SK-N-SH (cell line): ENCODE data around the gene SYPL2. TPM values are rescaled to one million over a fixed set of nuclear protein-coding genes. Genes with fewer than 3 reads are reported as not detected.
A peak's percentile ranks its signal among the peaks of the same experiment; 100 is the strongest.

Experiments
- CTCF ChIA-PET: fragments of 300-600, 350-600 bp; formaldehyde crosslinking; extraction: SDS; loops from one replicate; lab custom pipeline; 2021; lab: Yijun Ruan, JAX
- POLR2A ChIA-PET: fragments of 350-600 bp; sonication (Branson Sonifier 250); formaldehyde crosslinking; extraction: SDS; loops from one replicate; lab custom pipeline; 2020; ENCODE audit warnings: antibody characterized with exemption, inconsistent platforms; lab: Yijun Ruan, JAX
- DNase-seq: peaks from one replicate; pipeline ENCODE4 v3.0.0; 2012
- H2AFZ ChIP-seq: fragments of 200-600 bp; sonication (generic); 2 replicates; pipeline ENCODE4 v1.8.1; 2016; ENCODE audit warnings: antibody characterized with exemption, mild to moderate bottlenecking, low read depth
- H3F3A ChIP-seq: fragments of 200-600 bp; sonication (generic); replicated peaks from 2 replicates; pipeline ENCODE3; 2016; ENCODE audit warnings: antibody characterized with exemption, mild to moderate bottlenecking; ENCODE audit not compliant: insufficient read depth
- H3K27ac ChIP-seq, 2 experiments: fragments of 200-500 bp in 1 of 2; fragments of 200-600 bp in 1 of 2; sonication (Bioruptor generic) in 1 of 2; sonication (generic), shearing (Covaris generic) in 1 of 2; 2 replicates each; pipeline versions ENCODE4 v1.5.1 to v1.6.1; 2014 to 2016; ENCODE audit warnings: low read depth in 2 of 2, inconsistent platforms in 1 of 2, low read length in 1 of 2, mild to moderate bottlenecking in 1 of 2, mixed read lengths in 1 of 2
- H3K27me3 ChIP-seq: fragments of 200-600 bp; sonication (generic), shearing (Covaris generic); 2 replicates; pipeline ENCODE4 v1.6.1; 2016; ENCODE audit warnings: mixed run types; ENCODE audit not compliant: insufficient read depth
- H3K36me3 ChIP-seq, 2 experiments: fragments of 200-500 bp in 1 of 2; fragments of 200-600 bp in 1 of 2; sonication (Bioruptor generic) in 1 of 2; sonication (generic) in 1 of 2; replicated peaks in 1 of 2; 2 replicates each; pipeline versions ENCODE3 to v1.5.1; 2014 to 2016; ENCODE audit warnings: low read length in 1 of 2, mild to moderate bottlenecking in 1 of 2; ENCODE audit not compliant: insufficient read depth in 2 of 2, control insufficient read depth in 1 of 2
- H3K4me1 ChIP-seq, 2 experiments: fragments of 200-500 bp in 1 of 2; fragments of 200-600 bp in 1 of 2; sonication (Bioruptor generic) in 1 of 2; sonication (generic), shearing (Covaris generic) in 1 of 2; 2 replicates each; pipeline versions ENCODE4 v1.5.1 to v1.6.1; 2014 to 2016; ENCODE audit warnings: low read depth in 1 of 2, low read length in 1 of 2, mixed run types in 1 of 2; ENCODE audit not compliant: insufficient read depth in 2 of 2, control insufficient read depth in 1 of 2
- H3K4me2 ChIP-seq: fragments of 200-600 bp; sonication (generic), shearing (Covaris generic); 2 replicates; pipeline ENCODE4 v1.6.1; 2017; ENCODE audit warnings: mixed run types
- H3K4me3 ChIP-seq, 2 experiments: fragments of 200-500 bp in 1 of 2; fragments of 200-600 bp in 1 of 2; sonication (Bioruptor generic) in 1 of 2; sonication (generic), shearing (Covaris generic) in 1 of 2; 2 replicates each; pipeline versions ENCODE4 v1.5.1 to v1.8.1; 2014 to 2016; ENCODE audit warnings: low read depth in 2 of 2, inconsistent platforms in 1 of 2, low read length in 1 of 2, mild to moderate bottlenecking in 1 of 2, mixed read lengths in 1 of 2, moderate library complexity in 1 of 2
- H3K79me2 ChIP-seq: fragments of 200-600 bp; sonication (generic); 2 replicates; pipeline ENCODE4 v1.8.1; 2017; ENCODE audit warnings: mild to moderate bottlenecking; ENCODE audit not compliant: insufficient read depth
- H3K9ac ChIP-seq: fragments of 200-600 bp; sonication (generic); 2 replicates; pipeline ENCODE4 v1.6.1; 2017; ENCODE audit warnings: mixed run types
- H3K9me2 ChIP-seq: fragments of 200-600 bp; sonication (generic); 2 replicates; pipeline ENCODE4 v1.6.1; 2017; ENCODE audit warnings: mixed run types
- H3K9me3 ChIP-seq: fragments of 200-600 bp; sonication (generic); 2 replicates; pipeline ENCODE4 v1.6.1; 2017; ENCODE audit warnings: mixed run types, mild to moderate bottlenecking, moderate library complexity
- H4K20me1 ChIP-seq: fragments of 200-600 bp; sonication (generic); 2 replicates; pipeline ENCODE4 v1.6.1; 2017; ENCODE audit warnings: mild to moderate bottlenecking, mixed run types; ENCODE audit not compliant: insufficient read depth
- CTCF ChIP-seq: fragments of 200-600 bp; sonication (generic); IDR thresholded peaks from 2 replicates; pipeline ENCODE4 v1.6.1; 2017; ENCODE audit warnings: antibody characterized with exemption, mild to moderate bottlenecking, moderate library complexity
- EP300 ChIP-seq, 2 experiments: IDR thresholded peaks; 2 replicates each; pipeline versions ENCODE4 v1.4.0 to v1.6.1; 2012; ENCODE audit warnings: borderline replicate concordance in 1 of 2, low read depth in 1 of 2, low read length in 1 of 2
- EZH2phosphoT487 ChIP-seq: fragments of 200-600 bp; sonication (generic); IDR thresholded peaks from 2 replicates; pipeline ENCODE4 v1.6.1; 2017; ENCODE audit warnings: low read depth, mixed run types, mild to moderate bottlenecking, antibody characterized with exemption, moderate library complexity, borderline replicate concordance
- FOXM1 ChIP-seq: IDR thresholded peaks from 2 replicates; pipeline ENCODE4 v1.4.0; 2012; ENCODE audit warnings: low read depth, mild to moderate bottlenecking
- GATA2 ChIP-seq: sonication (generic); formaldehyde crosslinking; IDR thresholded peaks from 2 replicates; pipeline ENCODE4 v1.5.0; 2020; ENCODE audit warnings: mild to moderate bottlenecking, missing genetic modification reagents
- JUND ChIP-seq: IDR thresholded peaks from 2 replicates; pipeline ENCODE4 v1.4.0; 2012
- MEF2A ChIP-seq: IDR thresholded peaks from 2 replicates; pipeline ENCODE4 v1.4.0; 2012; ENCODE audit warnings: low read depth, borderline replicate concordance
- POLR2AphosphoS5 ChIP-seq: IDR thresholded peaks from 2 replicates; pipeline ENCODE4 v1.6.1; 2012; ENCODE audit warnings: low read depth, low read length
- RCOR1 ChIP-seq: fragments of 150-350 bp; IDR thresholded peaks from 2 replicates; pipeline ENCODE4 v1.6.1; 2017; ENCODE audit warnings: antibody characterized with exemption, low read length
- RFX5 ChIP-seq: IDR thresholded peaks from 2 replicates; pipeline ENCODE4 v1.6.1; 2012; ENCODE audit warnings: mild to moderate bottlenecking, improper control_type of control experiment, low read length
- SIN3A ChIP-seq: IDR thresholded peaks from 2 replicates; pipeline ENCODE4 v1.6.1; 2012; ENCODE audit warnings: low read depth, mild to moderate bottlenecking, low read length, moderate library complexity, borderline replicate concordance
- SMC3 ChIP-seq: IDR thresholded peaks from 2 replicates; pipeline ENCODE4 v1.6.1; 2012; ENCODE audit warnings: low read depth, low read length, improper control_type of control experiment
- TCF12 ChIP-seq: IDR thresholded peaks from 2 replicates; pipeline ENCODE4 v1.4.0; 2012
- USF1 ChIP-seq: IDR thresholded peaks from 2 replicates; pipeline ENCODE4 v1.4.0; 2012; ENCODE audit warnings: low read depth, borderline replicate concordance
- USF2 ChIP-seq: fragments of 150-350 bp; IDR thresholded peaks from 2 replicates; pipeline ENCODE4 v1.6.1; 2017; ENCODE audit warnings: antibody characterized with exemption, low read length, low read depth, borderline replicate concordance
- YY1 ChIP-seq: IDR thresholded peaks from 2 replicates; pipeline ENCODE4 v1.4.0; 2012; ENCODE audit warnings: low read depth, mild to moderate bottlenecking
- ZBTB33 ChIP-seq: IDR thresholded peaks from 2 replicates; pipeline ENCODE4 v1.4.0; 2012; ENCODE audit warnings: low read depth, borderline replicate concordance
- WGBS: methylation state at CpG from one replicate; pipeline ENCODE4 v1.1.6; 2017; ENCODE audit warnings: low lambda C conversion rate; 5-methylcytosine and 5-hydroxymethylcytosine counted together
- polyA plus RNA-seq, 3 experiments: library from polyadenylated mRNA; depleted of rRNA; stranded (reverse); fragments of >200 nt; gene quantifications; 2 replicates each; pipeline ENCODE4 v1.2.3, GENCODE V29; 2012

Gene SYPL2
- polyA plus RNA-seq, 1 of the 3 experiments (the other 2 are of a cell fraction), result 0.03 TPM

- TF ChIP-seq POLR2AphosphoS5, result peak; percentile 87
These were observed 39.8 kb upstream of the SYPL2 start, which contains the start of gene PSMA5 (continued) for GRCh38 chr1:109426281-109427170.

GRCh38 chr1:109427171-109427467, 39.2 kb upstream of the SYPL2 start:
- POLR2A ChIA-PET, result interaction anchor here (0.7 kb wide), 1 partner anchor 144 kb away, joined by 3 read pairs; the partner anchor contains the start of gene PSRC1
- Histone ChIP-seq H2AFZ (peak overlapping the region; percentile 81), H4K20me1 (peaks cover 27% of the 10 kb centered on the region), H3K27me3 (no peaks in the 10 kb centered on the region), H3K4me1 (peaks cover 4 to 13% of the 10 kb centered on the region in 2 experiments; a peak in 3 of 4 replicates), H3K79me2 (peaks cover 53% of the 10 kb centered on the region), H3K9me3 (no peaks in the 10 kb centered on the region), H3K9ac (peak overlapping the region; percentile 78), H3K4me2 (peak overlapping the region; percentile 86), H3K9me2 (no peaks in the 10 kb centered on the region), H3K4me3 (peak overlapping the region; percentile 83 to 92), H3K36me3 (peaks cover 0 to under 1% of the 10 kb centered on the region in 2 experiments), H3K27ac (peak overlapping the region; percentile 90 to 93; a peak in 3 of 4 replicates), H3F3A (peaks cover 14% of the 10 kb centered on the region)
- no peak for TF ChIP-seq MEF2A
- TF ChIP-seq SMC3, result no peak
- TF ChIP-seq CTCF, result no peak
- TF ChIP-seq USF1, result no peak
- no peak for TF ChIP-seq EZH2phosphoT487
- TF ChIP-seq JUND, result no peak
- no peak for TF ChIP-seq EP300 (IDR thresholded peaks at IDR 0.05; ENCODE audit: borderline replicate concordance in 1 of 2, low read depth in 1 of 2, low read length in 1 of 2)
- no peak for TF ChIP-seq FOXM1
- no peak for TF ChIP-seq TCF12
- CTCF ChIA-PET, result interaction anchor here (0.7 to 4.0 kb wide), 6 partner anchors 28 to 119 kb away, joined by 3 to 22 read pairs (median 3); partner anchors contain the start of gene ATXN7L2
- no peak for DNase-seq
- 10% methylated on average over 7 of the region's 7 CpGs for WGBS

- H3K4me1 ChIP-seq, result peaks cover 0 to 5% of the 10 kb centered on the region in 2 experiments; a peak in 1 of 4 replicates
- ChIA-PET CTCF (no interaction called here), POLR2A (no interaction called here)
- no peak overlapping the region for H3K9ac ChIP-seq
- DNase-seq, result no peak
- H3K27ac ChIP-seq, result no peak overlapping the region
- no peak overlapping the region for H3K4me3 ChIP-seq
- H3K36me3 ChIP-seq, result no peaks in the 10 kb centered on the region
- no peak overlapping the region for H2AFZ ChIP-seq
- no peaks in the 10 kb centered on the region for H3K9me2 ChIP-seq
- H4K20me1 ChIP-seq, result no peaks in the 10 kb centered on the region
- no peaks in the 10 kb centered on the region for H3K27me3 ChIP-seq
- H3K4me2 ChIP-seq, result no peak overlapping the region
- no peaks in the 10 kb centered on the region for H3K9me3 ChIP-seq
- H3F3A ChIP-seq, result peaks cover 1% of the 10 kb centered on the region
- H3K79me2 ChIP-seq, result peaks cover 8% of the 10 kb centered on the region
- TF ChIP-seq USF2, result no peak
- TF ChIP-seq GATA2 (CRISPR knock-in tag), result no peak
- no peak for TF ChIP-seq EP300 (IDR thresholded peaks at IDR 0.05; ENCODE audit: borderline replicate concordance in 1 of 2, low read depth in 1 of 2, low read length in 1 of 2)
- no peak for TF ChIP-seq YY1
- TF ChIP-seq RCOR1, result no peak
- TF ChIP-seq ZBTB33, result no peak
- no peak for TF ChIP-seq RFX5
- no peak for TF ChIP-seq SIN3A
These were observed 34.0 kb upstream of the SYPL2 start for GRCh38 chr1:109432336-109432735.
